Stimulated activated CD8-positive, alpha-beta memory T cell treated with anti-CD3 and anti-CD28 coated beads, Interleukin-12 subunit alpha, Interleukin-12 subunit beta, amount 100 ng/mL, for 24 hours (primary cell): ENCODE measurements around the gene FBXO17.
A peak's percentile ranks its signal among the peaks of the same experiment; 100 is the strongest.
"Not testable (repeated sequence)": the region's sequence is repeated elsewhere in the genome, so short reads cannot be mapped to it uniquely, and the experiment has no call there.

Source experiments
- DNase-seq: peaks from one replicate; pipeline ENCODE4 v3.0.0-alpha.2; 2020; ENCODE audit errors: extremely low read depth

Gene FBXO17

GRCh38 chr19:38944981-38945506 is 30.5 kb downstream of the FBXO17 start:
- DNase-seq, result no peak

GRCh38 chr19:38942471-38943181 is 32.9 kb downstream of the FBXO17 start:
- DNase-seq, result no peak

DNA sequence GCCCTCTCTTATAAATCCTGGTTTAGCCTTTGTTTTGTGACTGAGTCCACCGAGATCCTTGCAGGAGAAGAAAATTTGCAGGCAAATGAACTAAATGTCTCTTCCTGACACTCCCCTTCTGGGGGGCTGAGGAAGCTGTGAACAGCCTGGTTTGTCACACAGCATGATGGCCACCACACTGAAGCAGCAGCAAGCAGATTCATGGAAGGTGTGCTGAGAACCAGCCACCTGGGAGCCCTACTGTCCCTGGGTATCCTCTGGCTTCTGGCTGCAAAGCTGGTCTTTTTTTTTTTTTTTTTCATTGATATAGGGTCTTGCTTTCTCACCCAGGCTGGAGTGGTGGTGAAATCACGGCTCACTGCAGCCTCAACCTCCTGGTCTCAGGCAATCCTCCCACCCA is 33.6 kb downstream of the FBXO17 start:
- no peak for DNase-seq

GRCh38 chr19:38941466-38941865 is 34.1 kb downstream of the FBXO17 start:
- DNase-seq, result not testable (repeated sequence)

DNA sequence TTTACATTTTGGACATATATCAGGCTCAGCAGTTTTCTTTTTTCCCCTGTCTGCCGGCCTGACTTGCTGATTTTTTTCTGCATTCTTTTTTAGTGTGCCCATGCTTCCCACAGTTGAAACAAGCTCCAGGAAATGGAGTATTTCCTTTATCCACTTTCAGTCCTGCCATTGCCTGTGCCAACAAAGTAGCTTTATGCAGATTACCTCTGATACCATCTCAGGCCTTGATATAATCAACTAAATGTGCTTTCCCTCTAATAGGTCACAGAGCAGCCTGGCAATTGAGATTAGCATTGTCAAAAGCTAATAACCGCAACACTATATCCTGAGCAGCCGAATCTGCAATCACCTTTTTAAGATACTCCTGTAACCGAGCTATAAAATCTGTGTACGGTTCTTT is 35.6 kb downstream of the FBXO17 start:
- no peak for DNase-seq

GRCh38 chr19:38933544-38933943 is 42.0 kb downstream of the FBXO17 start:
- no peak for DNase-seq

DNA sequence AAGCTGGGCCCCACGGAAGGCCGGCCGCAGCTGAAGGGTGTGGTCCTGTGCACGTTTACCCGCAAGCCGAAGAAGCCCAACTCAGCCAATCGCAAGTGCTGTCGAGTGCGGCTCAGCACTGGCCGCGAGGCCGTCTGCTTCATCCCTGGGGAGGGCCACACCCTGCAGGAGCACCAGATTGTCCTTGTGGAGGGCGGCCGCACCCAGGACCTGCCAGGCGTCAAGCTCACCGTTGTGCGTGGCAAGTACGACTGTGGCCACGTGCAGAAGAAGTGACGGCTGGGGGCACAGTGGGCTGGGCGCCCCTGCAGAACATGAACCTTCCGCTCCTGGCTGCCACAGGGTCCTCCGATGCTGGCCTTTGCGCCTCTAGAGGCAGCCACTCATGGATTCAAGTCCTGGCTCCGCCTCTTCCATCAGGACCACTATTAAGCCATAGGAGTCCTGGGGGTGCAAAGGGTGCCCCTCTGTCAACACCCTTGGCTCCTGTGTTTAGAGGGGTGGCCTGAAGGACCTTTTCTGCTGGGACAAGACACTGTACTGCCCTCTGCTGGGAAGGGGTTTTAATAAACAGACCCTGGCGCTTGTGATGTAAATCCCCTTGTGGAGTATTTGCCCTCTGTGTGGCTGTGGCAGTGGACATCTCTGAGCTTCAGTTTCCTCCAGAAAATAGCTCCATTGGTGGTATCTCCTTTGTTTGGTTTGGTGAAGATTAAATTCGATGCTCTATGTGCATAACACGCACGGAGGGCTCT is 42.9 kb downstream of the FBXO17 start:
- DNase-seq, result no peak

DNA sequence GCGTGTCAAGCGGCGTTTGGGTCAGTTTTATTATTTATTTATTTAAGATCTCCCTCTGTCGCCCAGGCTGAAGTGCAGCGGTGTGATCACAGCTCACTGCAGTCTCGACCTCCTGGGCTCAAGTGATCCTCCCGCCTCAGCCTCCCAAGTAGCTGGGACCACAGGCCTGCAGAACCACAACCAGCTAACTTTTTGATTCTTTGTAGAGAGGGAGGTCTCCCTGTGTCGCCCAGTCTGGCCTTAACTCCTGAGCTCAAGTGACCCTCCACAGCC is 44.1 kb downstream of the FBXO17 start:
- no peak for DNase-seq

- DNase-seq, result peak; percentile 97
Measured at GRCh38 chr19:38930776-38931520, 44.6 kb downstream of the FBXO17 start, which contains the start of gene MRPS12. TSS of gene MRPS12 (plus strand) at chr19:38930944. CDS start at chr19:38931295, 351 bp downstream.

- peak; percentile 71 for DNase-seq
Measured at GRCh38 chr19:38929929-38930775, 45.4 kb downstream of the FBXO17 start, which contains the start of gene SARS2. TSS of gene SARS2 (minus strand) at chr19:38930763. CDS start at chr19:38930736, 27 bp downstream.

DNA sequence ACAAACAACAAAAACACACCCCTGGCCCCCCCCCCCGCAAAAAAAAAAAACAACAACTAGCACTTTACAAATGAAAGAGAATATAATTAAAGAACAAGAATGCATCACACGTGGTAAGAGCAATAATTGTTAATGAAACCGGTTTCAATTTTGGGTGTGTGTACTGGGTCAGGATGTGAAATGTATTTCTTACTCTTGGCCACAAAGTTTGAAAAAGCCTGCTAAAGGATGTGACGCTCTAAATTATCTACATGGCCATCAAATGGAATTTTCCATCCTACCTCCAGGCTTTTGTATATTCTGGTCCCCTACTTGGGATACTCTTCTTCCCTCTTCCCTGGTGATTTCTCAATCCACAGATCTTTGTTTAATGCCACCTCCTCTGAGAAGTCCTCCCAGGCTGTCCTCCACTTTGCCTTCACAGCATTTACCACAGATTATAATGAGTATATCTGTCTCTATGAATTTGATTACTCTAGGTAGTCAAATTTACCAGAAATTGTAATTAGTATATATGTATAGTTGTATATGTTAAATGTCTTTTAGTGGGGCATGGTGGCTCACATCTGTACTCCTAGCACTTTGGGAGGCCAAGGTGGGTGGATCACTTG is 47.0 kb downstream of the FBXO17 start:
- no peak for DNase-seq

GRCh38 chr19:38924388-38924787 is 51.2 kb downstream of the FBXO17 start:
- DNase-seq, result no peak

DNA sequence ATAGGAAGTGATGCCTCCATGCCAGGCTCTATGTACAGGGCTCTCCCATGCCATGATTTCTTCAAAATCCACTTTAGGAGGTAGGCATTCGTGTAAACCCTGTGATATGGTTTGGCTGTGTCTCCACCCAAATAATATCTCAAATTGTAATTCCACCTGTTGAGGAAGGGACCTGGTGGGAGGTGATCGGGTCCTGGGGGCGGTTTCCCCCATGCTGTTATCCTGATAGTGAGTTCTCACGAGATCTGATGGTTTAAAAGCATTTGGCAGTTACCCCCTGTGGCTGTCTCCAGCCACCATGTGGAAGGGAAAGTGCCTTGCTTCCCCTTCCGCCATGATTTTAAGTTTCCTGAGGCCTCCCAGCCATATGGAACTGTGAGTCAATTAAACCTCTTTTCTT is 53.1 kb downstream of the FBXO17 start:
- no peak for DNase-seq

- no peak for DNase-seq
Measured at GRCh38 chr19:38921420-38922274, 53.9 kb downstream of the FBXO17 start.

- no peak for DNase-seq
Measured at GRCh38 chr19:38920602-38921419, 54.7 kb downstream of the FBXO17 start.

- DNase-seq, result no peak
Measured at GRCh38 chr19:38919837-38920601, 55.5 kb downstream of the FBXO17 start.

DNA sequence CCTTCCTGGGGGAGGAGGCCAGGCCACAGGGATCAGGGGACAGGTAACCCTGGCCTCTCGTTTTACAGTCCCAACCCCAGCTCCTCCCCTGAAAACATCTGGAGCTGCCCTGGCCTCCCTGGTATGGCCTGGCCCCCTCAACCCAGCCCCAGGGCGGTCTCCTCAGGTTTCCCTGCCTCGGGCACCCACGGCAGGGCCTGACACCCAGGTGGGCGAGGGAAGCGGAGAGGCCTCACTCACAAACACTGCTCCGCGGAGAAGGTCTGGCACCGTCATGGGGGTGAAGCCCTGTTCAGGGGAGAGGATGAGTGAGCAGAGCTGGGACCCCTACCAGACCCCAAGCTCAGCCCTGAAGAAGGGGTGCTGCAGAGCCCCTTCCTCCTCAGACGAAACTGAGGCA is 57.0 kb downstream of the FBXO17 start:
- DNase-seq, result no peak

DNA sequence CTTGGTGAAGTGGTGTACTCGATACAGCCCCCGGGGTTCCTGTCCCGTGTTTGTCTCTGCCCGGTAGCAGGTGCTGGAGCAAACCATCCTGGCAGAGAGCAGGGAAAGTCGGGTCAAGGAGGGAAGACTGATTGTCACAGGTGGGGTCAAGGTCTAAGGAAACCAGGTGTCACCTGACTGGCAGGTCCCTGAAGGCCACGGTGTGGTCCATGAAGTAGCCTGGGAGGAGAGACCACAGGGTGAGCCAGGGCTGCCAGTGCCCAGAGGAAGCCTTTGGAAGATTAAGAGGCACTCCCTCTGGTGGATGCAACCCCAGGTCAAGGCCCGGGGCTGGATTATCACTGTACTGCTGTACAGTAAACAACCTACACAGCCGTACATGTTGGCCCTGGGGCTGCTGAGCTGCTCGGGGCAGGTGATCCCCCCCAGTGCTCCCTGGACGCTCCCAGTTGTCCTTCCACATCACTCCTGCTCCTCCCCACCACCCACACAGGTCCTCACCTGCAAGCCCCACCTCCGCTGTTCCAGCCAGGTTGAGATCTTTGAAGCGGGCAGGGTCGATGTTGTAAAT is 57.5 kb downstream of the FBXO17 start:
- no peak for DNase-seq
